A673 (cell line): Measurements from ENCODE around the gene EFNA3. TPM values are rescaled to one million over a fixed set of nuclear protein-coding genes. Genes with fewer than 3 reads are reported as not detected.
"Not testable (repeated sequence)": the region's sequence is repeated elsewhere in the genome, so short reads cannot be mapped to it uniquely, and the experiment has no call there.

Experiments
- BruUV-seq: library from RNA; stranded (reverse); fragments of 400-500 nt; replicated peaks from 2 replicates; lab custom pipeline; 2021; lab: Mats Ljungman, UMichigan
- CTCF ChIA-PET: fragments of 300-600 bp; sonication (Branson Sonifier 250); formaldehyde crosslinking; loops from one replicate; lab custom pipeline; 2022; ENCODE audit warnings: antibody characterized with exemption; lab: Charles Lee
- POLR2A ChIA-PET: fragments of 300-600 bp; sonication (Branson Sonifier 250); formaldehyde crosslinking; loops from one replicate; lab custom pipeline; 2022; ENCODE audit warnings: antibody characterized with exemption; ENCODE audit not compliant: low non-redundant PET; lab: Charles Lee
- DNase-seq: peaks from one replicate; pipeline ENCODE4 v3.0.0-alpha.2; 2015; ENCODE audit warnings: low spot score
- H3K27ac ChIP-seq: fragments of 200-600 bp; sonication (generic); 2 replicates; pipeline ENCODE4 v1.5.1; 2016; ENCODE audit warnings: mixed run types, low read depth, mild to moderate bottlenecking, mixed read lengths, antibody characterized with exemption, low read length; ENCODE audit not compliant: poor library complexity, severe bottlenecking
- H3K27me3 ChIP-seq: fragments of 200-600 bp; sonication (generic); replicated peaks from 2 replicates; pipeline ENCODE4 v1.6.1; 2017; ENCODE audit warnings: mixed run types, low read depth, mild to moderate bottlenecking, mixed read lengths, antibody characterized with exemption, low read length; ENCODE audit not compliant: insufficient read depth, poor library complexity
- H3K36me3 ChIP-seq: fragments of 200-600 bp; sonication (generic); 2 replicates; pipeline ENCODE4 v1.6.1; 2016; ENCODE audit warnings: mixed run types, mild to moderate bottlenecking, mixed read lengths, antibody characterized with exemption, low read length; ENCODE audit not compliant: insufficient read depth, poor library complexity, severe bottlenecking
- H3K4me1 ChIP-seq: fragments of 200-600 bp; sonication (generic); 2 replicates; pipeline ENCODE4 v1.6.1; 2017; ENCODE audit warnings: mixed run types, mild to moderate bottlenecking, mixed read lengths, antibody characterized with exemption, low read length; ENCODE audit not compliant: insufficient read depth, poor library complexity, severe bottlenecking
- H3K4me3 ChIP-seq: fragments of 200-600 bp; sonication (generic); 2 replicates; pipeline ENCODE4 v1.5.1; 2016; ENCODE audit warnings: low read depth, mixed run types, mild to moderate bottlenecking, mixed read lengths, low read length; ENCODE audit not compliant: poor library complexity, severe bottlenecking
- H3K9me3 ChIP-seq: fragments of 200-600 bp; sonication (generic); 2 replicates; pipeline ENCODE4 v1.6.1; 2016; ENCODE audit warnings: mixed run types, low read depth, mild to moderate bottlenecking, mixed read lengths, antibody characterized with exemption, low read length; ENCODE audit not compliant: poor library complexity, severe bottlenecking
- CTCF ChIP-seq: fragments of 300-800, 200-600 bp; sonication (generic); conservative IDR thresholded peaks from 2 replicates; pipeline ENCODE4 v1.5.1; 2017; ENCODE audit warnings: low read depth, mild to moderate bottlenecking, antibody characterized with exemption, low read length, moderate library complexity, mixed read lengths
- EZH2 ChIP-seq: fragments of 200-600 bp; sonication (generic); IDR thresholded peaks from 2 replicates; pipeline ENCODE4 v1.6.1; 2017; ENCODE audit warnings: borderline replicate concordance, low read depth, mild to moderate bottlenecking, mixed read lengths, antibody characterized with exemption, low read length; ENCODE audit not compliant: poor library complexity, severe bottlenecking
- intact Hi-C: fragments of 100-400 bp; cut with micrococcal nuclease; formaldehyde crosslinking; loops from one replicate; pipeline ENCODE4 v1.10.0; 2022; ENCODE audit not compliant: unreplicated experiment
- total RNA-seq: library from RNA; stranded (reverse); gene quantifications from 2 replicates; pipeline ENCODE4 v1.2.3, GENCODE V29; 2021

Gene EFNA3
- total RNA-seq, 1 experiment from 2014 or later = 5.8 TPM

GRCh38 chr1:155116113-155116764 lies 37.6 kb downstream of the EFNA3 start:
- H3K4me3 ChIP-seq = no peak overlapping the region
- ChIA-PET POLR2A (no interaction called here), CTCF (interaction anchor here (2.7 kb wide), 1 partner anchor 51 kb away, joined by 9 read pairs; no protein-coding TSS in a partner anchor)
- DNase-seq = no peak
- TF ChIP-seq CTCF (no peak), EZH2 (no peak)
- no peaks in the 10 kb centered on the region for H3K9me3 ChIP-seq
- no peaks in the 10 kb centered on the region for H3K27me3 ChIP-seq
- H3K4me1 ChIP-seq = no peaks in the 10 kb centered on the region
- H3K27ac ChIP-seq = no peak overlapping the region
- H3K36me3 ChIP-seq = no peaks in the 10 kb centered on the region
- BruUV-seq = no TSS peak
- intact Hi-C loops = no loop called here

DNA sequence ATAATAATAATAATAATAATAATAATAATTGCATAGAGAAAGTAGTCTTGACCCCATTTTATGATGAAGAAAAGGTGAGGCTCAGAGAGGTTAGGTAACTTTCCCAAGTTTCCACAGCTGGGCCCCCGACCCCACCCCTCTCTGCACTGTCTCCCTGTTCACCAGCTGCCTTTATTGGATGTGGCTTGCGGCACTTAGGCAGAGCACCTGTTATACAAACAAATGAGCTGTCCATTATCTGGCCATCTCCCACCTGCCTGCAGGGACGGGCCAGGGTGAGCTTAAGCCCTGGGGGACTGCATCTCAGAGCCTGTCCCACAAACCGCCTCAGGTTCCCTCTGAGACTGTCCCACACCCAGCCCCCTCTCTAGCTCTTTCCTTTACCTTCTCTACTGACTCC lies 39.0 kb downstream of the EFNA3 start:
- H3K27me3 ChIP-seq = no peaks in the 10 kb centered on the region
- no TSS peak for BruUV-seq
- no peaks in the 10 kb centered on the region for H3K36me3 ChIP-seq
- ChIA-PET POLR2A (interaction anchor here (0.7 kb wide), 1 partner anchor 26 kb away, joined by 6 read pairs; no protein-coding TSS in a partner anchor), CTCF (interaction anchor here (0.7 kb wide), 1 partner anchor 39 kb away, joined by 6 read pairs; the partner anchor contains the start of gene EFNA3)
- H3K4me1 ChIP-seq = no peaks in the 10 kb centered on the region
- no peak for DNase-seq
- intact Hi-C loops = no loop called here
- no peak overlapping the region for H3K4me3 ChIP-seq
- H3K9me3 ChIP-seq = no peaks in the 10 kb centered on the region
- TF ChIP-seq EZH2 = no peak
- TF ChIP-seq CTCF = no peak
- H3K27ac ChIP-seq = no peak overlapping the region

- H3K4me3 ChIP-seq, CTCF ChIA-PET, BruUV-seq, H3K9me3 ChIP-seq, H3K4me1 ChIP-seq, POLR2A ChIA-PET, H3K27ac ChIP-seq, H3K27me3 ChIP-seq, H3K36me3 ChIP-seq, intact Hi-C loops, DNase-seq: not testable (repeated sequence)
Observed at GRCh38 chr1:155118090-155118489, 39.5 kb downstream of the EFNA3 start.

DNA sequence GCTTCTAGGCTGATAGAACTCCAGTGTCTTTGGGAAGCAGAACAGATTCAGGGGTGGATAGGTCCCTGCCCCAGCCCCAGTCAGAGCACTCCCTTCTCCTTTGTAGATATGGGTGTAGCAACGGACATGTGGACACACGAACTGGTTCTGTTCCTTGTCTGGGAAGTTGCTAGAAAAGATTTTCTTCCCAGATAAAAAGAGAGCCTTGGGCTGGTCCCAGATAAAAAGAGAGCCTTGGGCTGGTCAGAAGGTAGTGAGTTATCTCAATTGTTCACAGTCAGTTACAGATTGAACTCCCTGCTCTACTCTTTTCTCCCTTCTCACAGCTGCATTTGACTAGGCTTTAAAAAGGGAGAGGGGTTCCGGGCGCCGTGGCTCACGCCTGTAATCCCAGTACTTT lies 41.6 kb downstream of the EFNA3 start:
- intact Hi-C loops = no loop called here
- POLR2A ChIA-PET = no interaction called here

More for the DNA sequence above, 41.6 kb downstream of the EFNA3 start:
- TF ChIP-seq EZH2 = no peak
- Histone ChIP-seq H3K4me1 (no peaks in the 10 kb centered on the region), H3K27me3 (no peaks in the 10 kb centered on the region), H3K27ac (no peak overlapping the region), H3K9me3 (no peaks in the 10 kb centered on the region), H3K36me3 (no peaks in the 10 kb centered on the region), H3K4me3 (no peak overlapping the region)
- BruUV-seq = no TSS peak
- DNase-seq = no peak
- CTCF ChIA-PET = no interaction called here
